K562 (cell line): ENCODE data around the gene IFT172. TPM values are rescaled to one million over a fixed set of nuclear protein-coding genes. Genes with fewer than 3 reads are reported as not detected.

Experiments
- ATF3 ChIP-seq, 2 experiments: fragments of 450-650 bp in 1 of 2; sonication (generic) in 1 of 2; formaldehyde crosslinking in 1 of 2; IDR thresholded peaks in 1 of 2; conservative IDR thresholded peaks in 1 of 2; 2 replicates each; pipeline versions ENCODE4 v1.6.1 to v1.8.1; 2016 to 2023; ENCODE audit warnings: mild to moderate bottlenecking in 2 of 2, moderate library complexity in 2 of 2, inconsistent platforms in 1 of 2, missing genetic modification reagents in 1 of 2
- CCNT2 ChIP-seq: IDR thresholded peaks from 2 replicates; pipeline ENCODE4 v1.6.1; 2011; ENCODE audit warnings: borderline replicate concordance, low read depth, mild to moderate bottlenecking, moderate library complexity, mixed read lengths, low read length; ENCODE audit not compliant: insufficient read length; ENCODE audit errors: extremely low read depth
- CHD1 ChIP-seq: fragments of 200-600 bp; sonication (generic); IDR thresholded peaks from one replicate; pipeline ENCODE4 v1.6.1; 2012; ENCODE audit warnings: mild to moderate bottlenecking, moderate library complexity, low read length, inconsistent platforms
- CREB1 ChIP-seq, 2 experiments: sonication (generic) in 1 of 2; formaldehyde crosslinking in 1 of 2; IDR thresholded peaks; 2 replicates each; pipeline versions ENCODE4 v1.6.1 to v1.8.0; 2012 to 2022; ENCODE audit warnings: inconsistent platforms in 1 of 2, mild to moderate bottlenecking in 1 of 2, missing genetic modification reagents in 1 of 2, moderate library complexity in 1 of 2
- CXXC5 ChIP-seq: fragments of 250-450 bp; sonication (Bioruptor Pico); IDR thresholded peaks from 2 replicates; pipeline ENCODE4 v1.8.0; 2022; ENCODE audit warnings: inconsistent platforms, mild to moderate bottlenecking, moderate library complexity
- E2F5 ChIP-seq: sonication (generic); formaldehyde crosslinking; IDR thresholded peaks from 2 replicates; pipeline ENCODE4 v1.8.0; 2022; ENCODE audit warnings: mild to moderate bottlenecking, missing genetic modification reagents
- ELK1 ChIP-seq: sonication (generic); formaldehyde crosslinking; IDR thresholded peaks from 2 replicates; pipeline ENCODE4 v1.8.1; 2022; ENCODE audit warnings: missing genetic modification reagents
- ETV5 ChIP-seq: sonication (generic); formaldehyde crosslinking; IDR thresholded peaks from 2 replicates; pipeline ENCODE4 v1.4.0; 2020; ENCODE audit warnings: low read depth, mild to moderate bottlenecking, missing genetic modification reagents
- GTF2E2 ChIP-seq: fragments of 200-800 bp; sonication (Bioruptor generic); IDR thresholded peaks from 2 replicates; pipeline ENCODE4 v1.6.1; 2016; ENCODE audit warnings: missing genetic modification characterization, missing compliant biosample characterization
- IRF1 ChIP-seq: sonication (generic); formaldehyde crosslinking; IDR thresholded peaks from 2 replicates; pipeline ENCODE4 v1.8.0; 2022; ENCODE audit warnings: missing genetic modification reagents, mild to moderate bottlenecking, borderline replicate concordance
- MAFK ChIP-seq: IDR thresholded peaks from 2 replicates; pipeline ENCODE4 v1.6.1; 2011; ENCODE audit warnings: low read length, improper control_type of control experiment
- MAX ChIP-seq: sonication (generic); formaldehyde crosslinking; IDR thresholded peaks from 2 replicates; pipeline ENCODE4 v1.9.0; 2022; ENCODE audit warnings: mild to moderate bottlenecking, missing genetic modification reagents
- PHF21A ChIP-seq: fragments of 450-650 bp; IDR thresholded peaks from 2 replicates; pipeline ENCODE4 v1.6.1; 2017; ENCODE audit warnings: low read depth, borderline replicate concordance
- PML ChIP-seq: IDR thresholded peaks from 2 replicates; pipeline ENCODE4 v1.6.1; 2012; ENCODE audit warnings: low read length, inconsistent platforms
- TBP ChIP-seq: optimal IDR thresholded peaks from 2 replicates; pipeline ENCODE3; 2011; ENCODE audit warnings: low read depth, low read length, improper control_type of control experiment
- ZBTB26 ChIP-seq: fragments of 450-650 bp; formaldehyde crosslinking; IDR thresholded peaks from 2 replicates; pipeline ENCODE4 v1.4.0; 2022; ENCODE audit warnings: missing genetic modification characterization
- ZKSCAN1 ChIP-seq: fragments of 150-350 bp; IDR thresholded peaks from 2 replicates; pipeline ENCODE4 v1.6.1; 2016; ENCODE audit warnings: low read depth, low read length
- ZNF583 ChIP-seq: fragments of 250-450 bp; sonication (Bioruptor Pico); IDR thresholded peaks from 2 replicates; pipeline ENCODE4 v1.4.0; 2020
- ZNF740 ChIP-seq, 3 experiments: fragments of 200-800 bp in 1 of 3; sonication (Bioruptor generic) in 1 of 3; sonication (generic) in 1 of 3; formaldehyde crosslinking in 1 of 3; IDR thresholded peaks; 2 replicates each; pipeline versions ENCODE4 v1.6.1 to v1.8.0; 2016 to 2022; ENCODE audit warnings: mild to moderate bottlenecking in 2 of 3, missing compliant biosample characterization in 2 of 3, missing genetic modification characterization in 2 of 3, missing genetic modification reagents in 1 of 3
- polyA plus RNA-seq, 8 experiments: library from polyadenylated mRNA; depleted of rRNA in 4 of 8; stranded (reverse) in 5 of 8; unstranded in 3 of 8; fragments of >200 nt; fragmentation: Nextera tagmentation in 2 of 8; fragmentation: Illumina TruSeq in 1 of 8; extraction: Ambion mirVana in 2 of 8; extraction: Trizol in 1 of 8; gene quantifications; 2 replicates each; pipeline versions ENCODE4 v1.2.1 to v1.2.3, GENCODE V29; 2011 to 2014; ENCODE audit warnings: inconsistent platforms in 1 of 8, missing spikeins in 1 of 8
- total RNA-seq, 7 experiments: library from RNA; depleted of rRNA in 6 of 7; stranded (reverse); fragments of >200 nt in 6 of 7; fragmentation: Illumina TruSeq in 2 of 7; extraction: Trizol in 2 of 7; gene quantifications; 2 replicates each; pipeline versions ENCODE4 v1.2.1 to v1.2.3, GENCODE V29; 2011 to 2021; ENCODE audit warnings: low replicate concordance in 1 of 7

Gene IFT172
- total and polyA plus RNA-seq, 9 of the 15 experiments (the other 6 are each of a cell fraction or from before 2014, with no cell fraction given), result 5.6 to 19.1 (median 13.5) TPM

GRCh38 chr2:27409321-27410073, 80.0 kb downstream of the IFT172 start, which contains the start of gene PPM1G (continued):
- TF ChIP-seq ZNF740 (CRISPR knock-in tag; IDR thresholded peaks at IDR 0.05), result no peak
- TF ChIP-seq ZNF740 (tag; IDR thresholded peaks at IDR 0.05), result no peak
- TF ChIP-seq ZKSCAN1, result 0 out of 2 replicates have a peak, but pooled peaks have one; percentile 12
- TF ChIP-seq ZNF583 (CRISPR knock-in tag), result 0 out of 2 replicates have a peak, but pooled peaks have one; percentile 58
- TF ChIP-seq CHD1, result peak; percentile 43
- 0 out of 2 replicates have a peak, but pooled peaks have one; percentile 62 for TF ChIP-seq IRF1 (CRISPR knock-in tag)
- no peak for TF ChIP-seq ATF3 (IDR thresholded peaks at IDR 0.05)
- TF ChIP-seq ATF3 (CRISPR knock-in tag; conservative IDR thresholded peaks at IDR 0.05), result peak; percentile 56; the same call in 1 of the 2 replicates
- TF ChIP-seq CREB1 (IDR thresholded peaks at IDR 0.05), result peak; percentile 49
- peak; percentile 74 for TF ChIP-seq CREB1 (CRISPR knock-in tag; IDR thresholded peaks at IDR 0.05)
- peak; percentile 92 for TF ChIP-seq GTF2E2 (tag)
- no peak for TF ChIP-seq MAFK
- peak; percentile 93 for TF ChIP-seq CXXC5
- TF ChIP-seq MAX (CRISPR knock-in tag), result peak; percentile 82
- TF ChIP-seq ZBTB26, result 0 out of 2 replicates have a peak, but pooled peaks have one; percentile 46
- peak; percentile 87 for TF ChIP-seq PML
- peak; percentile 50; the same call in 1 of the 2 replicates for TF ChIP-seq ETV5
- TF ChIP-seq CCNT2, result peak; percentile 85
- no peak for TF ChIP-seq E2F5 (CRISPR knock-in tag)
- no peak for TF ChIP-seq ELK1 (CRISPR knock-in tag)
- TF ChIP-seq PHF21A, result peak; percentile 64; the same call in 1 of the 2 replicates
- TF ChIP-seq TBP, result peak; percentile 87
